GM12874 (cell line): ENCODE measurements around the gene PPP2R2B.

ENCODE experiments used
- TF ChIP-seq, protein P1 (sequence below): IDR thresholded peaks from 2 replicates; pipeline ENCODE4 v1.5.1; 2011; ENCODE audit warnings: low read depth, mild to moderate bottlenecking, control low read depth, low read length, moderate library complexity; ENCODE audit not compliant: insufficient read depth

PPP2R2B gene

DNA sequence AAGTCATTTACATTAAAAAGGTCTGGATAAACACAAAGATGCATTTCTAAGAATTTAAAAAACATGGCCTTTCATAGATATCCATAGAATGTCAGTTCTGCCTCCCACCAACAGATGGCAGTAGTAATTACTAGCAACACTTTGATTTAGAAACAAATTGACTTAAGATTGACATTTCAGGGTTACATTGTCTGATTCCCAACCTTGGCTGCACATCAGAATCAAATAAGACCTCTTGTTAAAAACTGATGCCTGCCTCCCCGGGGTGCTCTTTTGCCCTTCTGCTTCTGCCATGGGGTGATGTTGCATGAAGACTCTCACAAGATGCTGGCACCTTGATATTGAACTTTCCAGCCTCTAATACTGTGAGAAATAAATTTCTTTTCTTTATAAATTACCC lies 216.3 kb downstream of the PPP2R2B start:
- TF ChIP-seq, protein P1, sequence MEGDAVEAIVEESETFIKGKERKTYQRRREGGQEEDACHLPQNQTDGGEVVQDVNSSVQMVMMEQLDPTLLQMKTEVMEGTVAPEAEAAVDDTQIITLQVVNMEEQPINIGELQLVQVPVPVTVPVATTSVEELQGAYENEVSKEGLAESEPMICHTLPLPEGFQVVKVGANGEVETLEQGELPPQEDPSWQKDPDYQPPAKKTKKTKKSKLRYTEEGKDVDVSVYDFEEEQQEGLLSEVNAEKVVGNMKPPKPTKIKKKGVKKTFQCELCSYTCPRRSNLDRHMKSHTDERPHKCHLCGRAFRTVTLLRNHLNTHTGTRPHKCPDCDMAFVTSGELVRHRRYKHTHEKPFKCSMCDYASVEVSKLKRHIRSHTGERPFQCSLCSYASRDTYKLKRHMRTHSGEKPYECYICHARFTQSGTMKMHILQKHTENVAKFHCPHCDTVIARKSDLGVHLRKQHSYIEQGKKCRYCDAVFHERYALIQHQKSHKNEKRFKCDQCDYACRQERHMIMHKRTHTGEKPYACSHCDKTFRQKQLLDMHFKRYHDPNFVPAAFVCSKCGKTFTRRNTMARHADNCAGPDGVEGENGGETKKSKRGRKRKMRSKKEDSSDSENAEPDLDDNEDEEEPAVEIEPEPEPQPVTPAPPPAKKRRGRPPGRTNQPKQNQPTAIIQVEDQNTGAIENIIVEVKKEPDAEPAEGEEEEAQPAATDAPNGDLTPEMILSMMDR, result peak; percentile 40; the same call in 1 of the 2 replicates

- TF ChIP-seq, protein P1, result no peak
Observed at GRCh38 chr5:146660376-146660960, 218.1 kb downstream of the PPP2R2B start.

GRCh38 chr5:146659961-146660360 lies 218.6 kb downstream of the PPP2R2B start:
- TF ChIP-seq, protein P1, result no peak

DNA sequence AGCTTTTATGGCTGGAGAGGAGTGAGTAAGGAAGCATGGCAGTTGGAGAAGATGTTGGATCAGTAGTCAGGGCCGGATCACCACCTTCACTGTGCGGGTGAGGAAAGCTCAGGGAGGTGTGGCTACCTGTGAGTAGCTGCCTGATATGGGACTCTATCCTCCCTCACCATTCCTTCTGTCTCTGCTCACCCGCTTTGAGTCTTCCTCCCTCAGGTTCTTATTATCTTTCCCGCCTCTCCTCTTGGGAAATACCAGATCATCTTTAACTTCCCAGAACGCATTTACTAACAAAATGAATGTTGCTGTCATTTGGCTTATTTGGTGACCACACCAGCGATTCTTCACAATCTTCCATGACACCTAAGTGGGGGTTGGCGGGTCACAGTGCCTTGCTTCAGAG lies 221.9 kb downstream of the PPP2R2B start:
- TF ChIP-seq, protein P1, result no peak

GRCh38 chr5:146653560-146653959 lies 225.0 kb downstream of the PPP2R2B start:
- TF ChIP-seq, protein P1, result no peak

DNA sequence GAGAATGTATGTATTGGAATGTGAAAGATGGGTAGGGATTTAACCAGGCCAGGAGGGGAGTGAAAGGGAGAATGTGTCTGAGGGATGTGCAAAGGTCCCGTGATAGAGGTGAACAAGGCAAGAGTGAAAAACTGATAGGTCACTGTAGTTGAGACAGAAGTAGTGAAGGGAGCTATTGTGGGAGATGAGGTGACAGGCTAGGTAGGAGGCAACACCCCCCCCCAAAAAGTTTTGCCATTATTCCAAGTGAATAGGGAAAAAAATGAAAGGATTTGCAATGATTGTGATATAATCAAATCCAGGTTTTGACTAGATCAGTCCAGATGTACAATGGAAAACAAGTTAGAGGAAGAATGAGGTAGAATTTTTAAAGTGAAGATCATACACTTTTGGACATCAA lies 226.0 kb downstream of the PPP2R2B start:
- TF ChIP-seq, protein P1, result no peak

DNA sequence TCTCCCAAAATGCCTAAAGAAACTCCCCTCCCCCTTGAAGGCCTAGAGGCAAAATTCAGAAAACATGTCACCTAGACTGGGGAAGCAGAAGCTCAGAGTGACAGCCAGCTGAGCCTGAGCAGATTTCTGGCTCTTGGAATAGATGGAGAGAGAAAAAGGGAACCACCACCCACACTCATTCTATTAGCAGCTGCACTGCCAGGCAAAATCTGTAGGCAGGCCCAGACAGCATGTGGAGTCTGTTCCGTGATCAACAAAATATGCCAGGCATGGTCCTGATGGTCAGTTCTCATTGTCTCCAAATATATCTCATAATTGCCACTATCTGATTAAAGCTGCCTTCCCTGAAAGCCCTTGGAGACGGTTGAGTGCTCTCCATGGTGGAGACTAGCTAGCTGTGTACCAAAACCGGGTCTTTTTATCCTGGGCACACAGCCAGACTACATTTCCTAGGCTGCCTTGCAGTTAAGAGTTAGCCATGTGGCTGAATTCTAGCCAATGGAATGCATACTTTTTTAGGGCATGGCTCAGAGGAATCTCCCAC lies 230.8 kb downstream of the PPP2R2B start:
- TF ChIP-seq, protein P1, result no peak
